Memory B cell (primary cell): ENCODE results near the gene AVL9.
"Not testable (repeated sequence)": the region's sequence is repeated elsewhere in the genome, so short reads cannot be mapped to it uniquely, and the experiment has no call there.

ENCODE experiments used
- ATAC-seq: fragments of 150-1000 bp; cut with Tn5 transposase; 2 replicates; pipeline ENCODE4 v1.10.0; 2021; ENCODE audit warnings: low read depth, mild to moderate bottlenecking, moderate library complexity
- DNase-seq, 2 donors: peaks; one replicate each; pipeline ENCODE4 v3.0.0; 2022; ENCODE audit warnings: low spot score in 2 of 2
- H3K27ac Mint-ChIP-seq: one replicate; pipeline ENCODE4 v1.8.0; 2022; ENCODE audit warnings: mild to moderate bottlenecking, moderate library complexity, mixed read lengths
- H3K27me3 Mint-ChIP-seq: one replicate; pipeline ENCODE4 v1.8.0; 2022; ENCODE audit warnings: mixed read lengths
- H3K36me3 Mint-ChIP-seq: one replicate; pipeline ENCODE4 v1.8.0; 2022; ENCODE audit warnings: mild to moderate bottlenecking, mixed read lengths
- H3K4me1 Mint-ChIP-seq: one replicate; pipeline ENCODE4 v1.8.0; 2022; ENCODE audit warnings: mixed read lengths
- H3K4me3 Mint-ChIP-seq: one replicate; pipeline ENCODE4 v1.8.0; 2022; ENCODE audit warnings: mild to moderate bottlenecking, moderate library complexity, mixed read lengths
- H3K9me3 Mint-ChIP-seq: one replicate; pipeline ENCODE4 v1.8.0; 2022; ENCODE audit warnings: mixed read lengths

AVL9 gene

DNA sequence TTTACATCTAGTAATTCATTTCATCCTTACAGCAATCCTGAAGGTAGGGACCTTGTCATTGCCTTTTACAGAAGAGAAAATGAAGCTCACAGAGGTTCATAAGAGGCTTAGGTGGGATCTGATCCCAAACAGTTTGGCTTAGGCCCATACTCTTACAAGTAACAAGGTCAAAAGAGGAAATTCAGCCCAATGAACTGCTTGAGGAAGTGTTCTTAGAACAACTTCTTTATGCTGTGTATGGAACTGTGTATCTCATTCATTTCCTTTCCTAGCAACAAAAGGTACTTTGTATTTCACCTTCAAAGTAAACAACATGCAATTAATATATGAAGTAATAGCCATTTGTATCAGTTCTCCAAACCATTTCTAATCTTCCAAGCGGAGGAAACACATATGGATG is 79.3 kb downstream of the AVL9 start:
- Mint-ChIP-seq H3K4me3 (no peak overlapping the region), H3K4me1 (no peaks in the 10 kb centered on the region), H3K9me3 (no peaks in the 10 kb centered on the region), H3K27me3 (no peaks in the 10 kb centered on the region), H3K36me3 (peaks cover 22% of the 10 kb centered on the region), H3K27ac (no peak overlapping the region)
- no peak for DNase-seq
- no peak for ATAC-seq

DNA sequence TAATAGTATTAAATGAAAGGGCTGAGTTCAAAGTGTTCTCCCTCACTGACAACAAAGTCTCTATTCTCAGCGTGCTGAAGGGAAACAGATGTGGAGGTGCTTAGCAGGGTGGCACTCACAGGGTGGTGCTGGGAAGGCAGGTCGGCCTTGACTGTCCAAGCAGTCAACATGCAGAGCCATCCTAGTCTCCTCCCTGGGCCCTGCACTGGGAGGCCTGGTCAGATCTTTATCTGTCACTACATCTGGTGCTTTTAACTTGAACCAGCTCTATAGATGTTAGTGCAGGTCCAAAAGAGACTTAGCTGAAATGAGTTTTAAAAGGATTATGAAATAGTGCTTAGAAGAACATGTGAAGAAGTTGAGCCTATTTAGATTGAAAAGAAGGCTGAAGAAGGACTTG is 82.1 kb downstream of the AVL9 start:
- Mint-ChIP-seq H3K27me3 (no peaks in the 10 kb centered on the region), H3K36me3 (peaks cover 23% of the 10 kb centered on the region), H3K4me1 (no peaks in the 10 kb centered on the region), H3K27ac (peak overlapping the region; percentile 77), H3K9me3 (no peaks in the 10 kb centered on the region), H3K4me3 (no peak overlapping the region)
- DNase-seq, result no peak
- ATAC-seq, result no peak

DNA sequence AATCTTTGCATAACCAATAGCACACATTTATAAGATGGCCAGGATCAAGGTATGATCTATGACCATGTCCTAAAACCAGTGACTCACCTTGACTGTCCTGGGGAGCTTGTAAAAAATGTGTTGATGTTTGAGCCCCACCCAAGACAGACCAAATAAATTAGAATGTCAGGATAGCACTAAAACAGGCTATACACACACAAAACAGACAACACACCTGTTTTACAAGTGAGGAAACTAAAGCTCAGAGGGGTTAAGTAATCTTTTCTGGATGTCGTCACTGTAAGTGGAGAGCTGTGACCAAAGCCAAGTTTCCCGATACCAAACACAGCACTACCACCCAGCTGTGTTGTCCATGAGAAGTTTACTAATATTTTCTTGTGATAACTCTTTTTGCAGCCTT is 84.5 kb downstream of the AVL9 start:
- Mint-ChIP-seq H3K36me3 (peaks cover 25% of the 10 kb centered on the region), H3K27me3 (no peaks in the 10 kb centered on the region), H3K27ac (peak overlapping the region; percentile 83), H3K9me3 (no peaks in the 10 kb centered on the region), H3K4me3 (no peak overlapping the region), H3K4me1 (no peaks in the 10 kb centered on the region)
- ATAC-seq (no peak), DNase-seq (no peak)

DNA sequence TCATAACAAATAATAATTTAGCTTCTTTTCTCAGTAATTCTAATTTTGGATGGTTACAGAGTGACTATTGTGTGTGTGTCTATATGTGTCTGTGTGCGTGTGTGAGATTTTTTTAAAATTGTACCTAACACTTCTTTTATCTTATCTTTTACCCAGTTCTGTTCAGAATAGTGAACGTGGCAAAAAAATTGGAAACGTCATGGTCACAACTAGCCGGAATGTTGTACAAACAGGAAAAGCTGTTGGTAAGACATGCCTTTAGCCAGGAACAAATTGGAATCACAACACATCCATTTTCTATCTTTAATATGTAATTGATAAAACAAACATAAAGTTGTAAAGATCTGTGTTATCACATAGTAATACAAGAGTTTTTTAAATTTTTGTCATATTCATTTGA is 85.4 kb downstream of the AVL9 start:
- no peaks in the 10 kb centered on the region for H3K9me3 Mint-ChIP-seq
- no peak overlapping the region for H3K4me3 Mint-ChIP-seq
- no peaks in the 10 kb centered on the region for H3K4me1 Mint-ChIP-seq
- H3K27ac Mint-ChIP-seq, result no peak overlapping the region
- ATAC-seq (no peak), DNase-seq (no peak)
- no peaks in the 10 kb centered on the region for H3K27me3 Mint-ChIP-seq
- H3K36me3 Mint-ChIP-seq, result peaks cover 24% of the 10 kb centered on the region

DNA sequence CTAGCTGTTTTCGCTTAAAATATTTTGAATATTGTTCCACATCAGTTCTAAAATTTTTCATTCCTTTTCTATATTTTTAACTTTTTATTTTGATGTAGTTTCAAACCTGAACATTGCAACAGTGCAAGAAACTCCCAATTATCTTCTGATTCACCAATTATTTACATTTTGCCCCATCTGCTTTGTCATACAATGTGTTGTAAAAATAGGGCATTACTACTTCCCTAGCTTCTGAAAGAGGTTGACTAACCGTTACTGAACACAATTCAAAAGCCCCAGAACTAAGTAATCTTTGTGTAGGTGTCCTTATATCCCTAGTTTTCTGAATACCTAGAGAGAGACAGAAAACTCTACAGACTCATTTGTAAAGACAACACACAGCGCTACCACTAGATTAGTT is 86.7 kb downstream of the AVL9 start:
- no peak for ATAC-seq

DNA sequence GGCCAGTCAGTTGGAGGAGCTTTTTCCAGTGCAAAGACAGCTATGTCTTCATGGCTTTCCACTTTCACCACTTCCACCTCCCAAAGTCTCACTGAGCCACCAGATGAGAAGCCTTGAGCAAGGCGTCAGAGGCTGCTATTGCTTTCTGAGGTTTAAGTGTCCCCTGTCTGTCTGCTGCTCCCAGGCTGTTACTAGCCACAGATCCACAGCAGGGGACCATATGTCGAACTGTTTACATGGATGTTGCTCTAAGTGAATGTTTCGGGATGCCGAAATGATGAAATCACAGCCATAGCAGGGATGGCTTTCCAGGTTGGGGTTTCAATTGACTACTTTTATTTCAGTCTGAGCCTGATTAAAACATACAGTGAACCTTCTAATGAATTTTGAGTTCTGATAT is 88.5 kb downstream of the AVL9 start:
- no peak for DNase-seq
- Mint-ChIP-seq H3K9me3 (no peaks in the 10 kb centered on the region), H3K27ac (no peak overlapping the region), H3K36me3 (peaks cover 17% of the 10 kb centered on the region), H3K4me1 (no peaks in the 10 kb centered on the region), H3K27me3 (no peaks in the 10 kb centered on the region), H3K4me3 (no peak overlapping the region)
- no peak for ATAC-seq

More for the DNA sequence above, 86.7 kb downstream of the AVL9 start:
- Mint-ChIP-seq H3K4me1 (no peaks in the 10 kb centered on the region), H3K9me3 (no peaks in the 10 kb centered on the region), H3K27me3 (no peaks in the 10 kb centered on the region), H3K4me3 (no peak overlapping the region), H3K27ac (no peak overlapping the region), H3K36me3 (peaks cover 22% of the 10 kb centered on the region)
- no peak for DNase-seq

DNA sequence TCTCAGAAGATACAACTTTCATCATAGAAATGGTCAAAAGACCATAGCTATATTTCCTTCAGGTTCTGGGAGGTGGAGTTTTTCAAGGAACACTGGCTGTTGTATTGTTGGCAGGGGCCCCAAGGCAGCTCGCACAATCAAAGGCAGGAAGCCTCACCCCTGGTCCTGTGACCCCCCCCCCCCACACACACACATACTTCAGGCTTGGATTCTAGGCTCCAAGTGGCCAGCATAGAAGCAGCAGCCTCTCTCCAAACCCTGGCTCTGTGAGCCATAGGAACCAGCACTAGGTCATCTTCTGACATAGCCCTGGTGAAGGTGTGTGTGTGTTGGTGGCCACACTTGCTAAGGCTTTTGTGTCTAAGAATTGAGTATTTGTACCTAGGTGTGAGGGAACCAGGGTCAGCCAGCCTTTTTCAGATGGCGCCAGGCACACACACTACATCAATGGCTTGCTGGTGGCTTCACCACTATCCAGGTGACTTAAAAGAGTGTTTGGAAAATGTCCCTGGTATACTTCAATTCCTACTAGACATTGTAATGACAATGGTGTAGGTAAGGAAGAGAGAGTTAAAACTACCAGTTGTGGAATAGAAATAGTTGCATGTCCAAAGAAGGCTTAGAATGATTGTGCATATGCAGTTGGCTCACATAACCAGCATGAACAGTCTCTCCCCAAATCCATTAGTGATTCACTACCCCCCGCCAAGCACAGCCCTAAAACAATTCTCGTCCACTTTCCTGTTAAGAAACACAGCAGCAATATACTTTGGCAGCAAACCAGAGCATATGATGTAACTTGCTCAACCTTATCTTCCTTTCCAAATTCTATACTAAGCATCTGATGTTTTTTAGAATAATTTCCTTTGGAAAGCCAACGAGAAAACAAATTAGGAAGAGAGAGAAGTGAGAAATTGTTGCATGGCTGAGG is 91.3 kb downstream of the AVL9 start:
- no peaks in the 10 kb centered on the region for H3K27me3 Mint-ChIP-seq
- ATAC-seq (no peak), DNase-seq (no peak)
- H3K27ac Mint-ChIP-seq, result peak overlapping the region; percentile 32
- H3K4me1 Mint-ChIP-seq, result peaks cover 3% of the 10 kb centered on the region
- H3K4me3 Mint-ChIP-seq, result no peak overlapping the region
- H3K36me3 Mint-ChIP-seq, result peaks cover 14% of the 10 kb centered on the region
- H3K9me3 Mint-ChIP-seq, result no peaks in the 10 kb centered on the region

DNA sequence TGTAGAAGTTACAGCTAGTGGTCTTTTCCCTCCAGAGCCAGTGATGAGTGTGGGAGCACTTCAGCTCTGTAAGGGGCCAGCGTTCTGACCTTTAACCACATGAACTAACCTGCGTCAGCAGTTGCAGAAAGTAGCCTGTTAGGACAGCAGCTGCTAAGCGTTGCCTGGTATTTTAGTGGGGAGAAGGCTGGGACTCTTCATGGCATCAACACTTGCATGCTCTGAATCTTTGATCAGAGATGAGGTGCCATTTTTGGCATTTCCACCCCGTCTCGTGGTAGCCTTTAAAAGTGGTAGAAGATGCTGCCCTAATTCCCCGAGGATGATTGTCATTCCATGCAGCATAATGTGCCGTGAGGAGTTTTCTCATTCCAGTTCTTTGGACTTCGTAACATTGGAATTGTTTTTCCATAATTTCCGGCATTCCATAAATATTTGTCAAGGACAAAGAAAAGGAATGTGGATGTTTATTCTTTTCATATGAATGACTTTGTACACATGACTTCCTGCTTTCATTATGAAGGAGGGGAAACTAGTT is 92.2 kb downstream of the AVL9 start:
- Mint-ChIP-seq H3K27ac (peak overlapping the region; percentile 32), H3K4me1 (peaks cover 4% of the 10 kb centered on the region), H3K36me3 (peaks cover 12% of the 10 kb centered on the region), H3K9me3 (no peaks in the 10 kb centered on the region), H3K27me3 (no peaks in the 10 kb centered on the region), H3K4me3 (no peak overlapping the region)
- no peak for ATAC-seq
- DNase-seq, result no peak

DNA sequence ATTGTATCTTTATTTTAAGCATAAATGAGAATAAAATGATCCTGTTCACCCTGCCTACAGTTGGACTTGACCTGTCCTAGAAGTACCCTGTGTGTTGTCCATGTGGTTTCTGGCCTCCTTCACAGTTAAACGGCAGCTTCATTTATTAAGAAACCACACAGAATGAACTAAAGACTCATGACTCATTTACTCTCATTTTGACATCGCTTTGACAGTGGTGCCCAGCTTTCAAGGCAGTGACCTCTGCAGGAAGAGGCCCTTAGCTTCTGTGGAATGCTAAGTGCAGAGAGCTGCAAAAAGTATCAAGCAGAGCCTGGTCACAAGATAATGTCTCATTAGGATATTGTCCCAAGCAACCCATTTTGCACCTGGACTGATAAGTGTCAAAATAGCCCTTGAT is 93.4 kb downstream of the AVL9 start:
- Mint-ChIP-seq H3K27ac (peak overlapping the region; percentile 58), H3K27me3 (no peaks in the 10 kb centered on the region), H3K36me3 (peaks cover 13% of the 10 kb centered on the region), H3K9me3 (no peaks in the 10 kb centered on the region), H3K4me3 (no peak overlapping the region), H3K4me1 (peaks cover 4% of the 10 kb centered on the region)
- no peak for ATAC-seq
- no peak for DNase-seq

DNA sequence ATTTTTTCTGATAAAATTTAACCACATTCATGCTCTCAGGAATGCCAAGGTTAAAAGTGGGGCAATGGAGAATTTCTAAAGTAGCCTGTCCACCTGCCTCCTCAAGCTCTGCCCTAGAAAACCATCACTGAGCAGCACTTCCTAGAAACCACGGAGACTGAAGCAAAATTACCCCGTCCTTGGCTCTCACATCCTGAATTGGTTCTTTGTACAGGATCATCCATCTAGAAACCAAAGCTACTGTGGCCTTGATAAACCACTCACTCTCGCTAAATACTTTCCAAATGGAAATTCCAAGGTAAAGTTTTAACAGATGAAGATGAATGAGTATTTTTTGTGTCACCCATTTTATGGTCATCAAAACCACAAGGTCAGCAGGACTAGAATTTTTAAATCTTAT is 96.6 kb downstream of the AVL9 start:
- no peak overlapping the region for H3K27ac Mint-ChIP-seq
- H3K27me3 Mint-ChIP-seq, result peaks cover 2% of the 10 kb centered on the region
- ATAC-seq (no peak), DNase-seq (no peak)
- H3K4me3 Mint-ChIP-seq, result no peak overlapping the region
- peaks cover 8% of the 10 kb centered on the region for H3K36me3 Mint-ChIP-seq
- H3K4me1 Mint-ChIP-seq, result peaks cover 4% of the 10 kb centered on the region
- no peaks in the 10 kb centered on the region for H3K9me3 Mint-ChIP-seq

DNA sequence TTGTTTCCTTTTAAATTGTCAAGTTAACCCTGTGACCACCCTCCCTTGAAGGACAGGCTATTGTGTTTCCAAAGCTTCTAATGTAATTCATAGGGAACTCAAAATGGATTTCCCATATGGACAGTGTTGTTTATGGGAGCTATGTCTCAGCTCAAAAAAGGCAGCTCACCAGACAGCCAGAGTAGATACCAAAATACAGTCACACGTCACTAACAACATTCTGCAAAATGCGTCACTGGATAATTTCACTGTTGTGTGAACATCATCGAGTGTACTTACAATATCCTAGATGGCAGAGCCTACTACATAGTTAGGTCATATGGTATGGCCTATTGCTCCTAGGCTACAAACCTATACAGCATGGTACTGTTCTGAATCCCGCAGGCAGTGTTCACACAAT is 97.4 kb downstream of the AVL9 start:
- Mint-ChIP-seq H3K4me1 (peaks cover 4% of the 10 kb centered on the region), H3K4me3 (no peak overlapping the region), H3K36me3 (peaks cover 9% of the 10 kb centered on the region), H3K27ac (no peak overlapping the region), H3K27me3 (peaks cover 4% of the 10 kb centered on the region), H3K9me3 (peaks cover 2% of the 10 kb centered on the region)
- DNase-seq, result no peak
- no peak for ATAC-seq

DNA sequence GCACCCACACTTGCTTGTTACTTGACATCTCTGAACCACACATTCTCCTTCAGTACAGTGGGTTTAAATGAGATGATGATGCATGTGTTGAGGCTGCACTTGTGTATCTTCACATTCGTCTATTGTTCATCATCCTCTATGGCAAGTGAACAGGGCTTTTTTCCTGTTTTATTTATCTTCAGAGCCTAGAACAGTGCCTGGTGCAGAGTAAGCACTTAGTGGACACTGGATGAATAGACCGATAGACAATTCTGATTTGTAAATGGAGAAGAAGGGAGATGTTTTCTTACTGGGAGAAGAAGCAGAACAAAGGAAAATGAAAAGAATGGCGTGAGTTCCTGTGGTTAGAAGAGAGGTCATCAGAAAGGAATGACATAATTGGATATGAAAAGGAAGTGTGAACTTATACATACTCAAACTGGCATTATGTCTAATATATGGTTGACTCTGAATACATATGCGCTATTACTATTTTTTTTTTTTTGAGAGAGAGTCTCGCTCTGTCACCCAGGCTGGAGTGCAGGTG is 99.7 kb downstream of the AVL9 start:
- Mint-ChIP-seq H3K36me3 (peaks cover 19% of the 10 kb centered on the region), H3K9me3 (peaks cover 8% of the 10 kb centered on the region), H3K27ac (no peak overlapping the region), H3K4me3 (no peak overlapping the region), H3K4me1 (peaks cover 4% of the 10 kb centered on the region), H3K27me3 (peaks cover 4% of the 10 kb centered on the region)
- no peak for DNase-seq
- ATAC-seq, result no peak

DNA sequence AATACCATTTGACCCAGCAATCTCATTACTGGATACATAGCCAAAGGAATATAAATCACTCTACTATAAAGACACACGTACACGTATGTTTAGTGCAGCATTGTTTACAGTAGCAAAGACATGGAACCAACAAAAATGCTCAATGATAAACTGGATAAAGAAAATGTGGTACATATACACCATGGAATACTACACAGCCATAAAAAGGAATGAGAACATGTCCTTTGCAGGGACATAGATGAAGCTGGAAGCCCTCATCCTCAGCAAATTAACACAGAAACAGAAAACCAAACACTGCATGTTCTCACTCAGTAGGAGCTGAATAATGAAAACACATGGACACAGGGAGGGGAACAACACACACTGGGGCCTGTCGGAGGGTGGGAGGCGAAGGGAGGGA is 105.9 kb downstream of the AVL9 start:
- H3K27me3 Mint-ChIP-seq, H3K27ac Mint-ChIP-seq, H3K4me1 Mint-ChIP-seq, ATAC-seq, DNase-seq, H3K4me3 Mint-ChIP-seq: not testable (repeated sequence)
- peaks cover 27% of the 10 kb centered on the region for H3K36me3 Mint-ChIP-seq
- peaks cover 19% of the 10 kb centered on the region for H3K9me3 Mint-ChIP-seq

DNA sequence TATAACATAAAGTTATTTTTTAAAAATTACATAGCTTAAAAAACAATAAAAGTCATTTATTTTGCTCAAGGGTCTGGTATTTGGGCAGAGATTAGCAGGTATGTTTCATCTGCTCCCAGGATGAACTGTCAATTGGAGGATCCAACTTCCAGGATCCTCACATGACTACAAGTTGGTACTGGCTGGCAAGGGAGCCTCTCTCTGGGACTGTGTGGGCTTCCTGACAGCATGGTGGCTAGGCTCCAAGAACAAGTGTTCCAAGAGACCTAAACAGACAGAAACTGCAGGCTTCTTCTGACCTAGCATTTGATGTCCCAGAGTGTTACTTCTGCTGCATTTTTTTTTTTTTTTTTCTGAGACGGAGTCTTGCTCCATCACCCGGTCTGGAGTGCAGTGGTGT is 107.2 kb downstream of the AVL9 start:
- Mint-ChIP-seq H3K4me3 (no peak overlapping the region), H3K27ac (no peak overlapping the region), H3K9me3 (peaks cover 19% of the 10 kb centered on the region), H3K4me1 (no peaks in the 10 kb centered on the region), H3K27me3 (peaks cover 2% of the 10 kb centered on the region), H3K36me3 (peaks cover 23% of the 10 kb centered on the region)
- no peak for ATAC-seq
- no peak for DNase-seq
